MM.1S (cell line): ENCODE results near the gene SLIT3.

ENCODE experiments used
- EZH2 ChIP-seq: fragments of 300-600 bp; sonication (generic); optimal IDR thresholded peaks from 2 replicates; pipeline ENCODE3; 2017; ENCODE audit warnings: low read depth, mild to moderate bottlenecking, antibody characterized with exemption, low read length, mixed read lengths
- EZH2phosphoT487 ChIP-seq: fragments of 300-600 bp; sonication (generic); IDR thresholded peaks from 2 replicates; pipeline ENCODE4 v1.6.1; 2018; ENCODE audit warnings: antibody characterized with exemption, low read length
- TF ChIP-seq, protein P1 (sequence below): fragments of 300-600 bp; sonication (generic); IDR thresholded peaks from 2 replicates; pipeline ENCODE4 v1.5.1; 2016; ENCODE audit warnings: antibody characterized with exemption, low read length, mixed read lengths

- TF ChIP-seq, protein P1, sequence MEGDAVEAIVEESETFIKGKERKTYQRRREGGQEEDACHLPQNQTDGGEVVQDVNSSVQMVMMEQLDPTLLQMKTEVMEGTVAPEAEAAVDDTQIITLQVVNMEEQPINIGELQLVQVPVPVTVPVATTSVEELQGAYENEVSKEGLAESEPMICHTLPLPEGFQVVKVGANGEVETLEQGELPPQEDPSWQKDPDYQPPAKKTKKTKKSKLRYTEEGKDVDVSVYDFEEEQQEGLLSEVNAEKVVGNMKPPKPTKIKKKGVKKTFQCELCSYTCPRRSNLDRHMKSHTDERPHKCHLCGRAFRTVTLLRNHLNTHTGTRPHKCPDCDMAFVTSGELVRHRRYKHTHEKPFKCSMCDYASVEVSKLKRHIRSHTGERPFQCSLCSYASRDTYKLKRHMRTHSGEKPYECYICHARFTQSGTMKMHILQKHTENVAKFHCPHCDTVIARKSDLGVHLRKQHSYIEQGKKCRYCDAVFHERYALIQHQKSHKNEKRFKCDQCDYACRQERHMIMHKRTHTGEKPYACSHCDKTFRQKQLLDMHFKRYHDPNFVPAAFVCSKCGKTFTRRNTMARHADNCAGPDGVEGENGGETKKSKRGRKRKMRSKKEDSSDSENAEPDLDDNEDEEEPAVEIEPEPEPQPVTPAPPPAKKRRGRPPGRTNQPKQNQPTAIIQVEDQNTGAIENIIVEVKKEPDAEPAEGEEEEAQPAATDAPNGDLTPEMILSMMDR = no peak
- TF ChIP-seq EZH2phosphoT487 (no peak), EZH2 (no peak)
Measured at GRCh38 chr5:168792678-168793077, 508.3 kb downstream of the SLIT3 start.
